KMS-11 (cell line): ENCODE results near the gene PLEKHM1.

ENCODE experiments used
- H2AFZ ChIP-seq: fragments of 200-600 bp; sonication (generic); 2 replicates; pipeline ENCODE4 v1.6.1; 2016; ENCODE audit warnings: antibody characterized with exemption, mixed run types, low read depth
- H3K27ac ChIP-seq: fragments of 200-600 bp; sonication (generic); 2 replicates; pipeline ENCODE4 v1.6.1; 2016; ENCODE audit warnings: mild to moderate bottlenecking, mixed run types
- H3K27me3 ChIP-seq: fragments of 200-600 bp; sonication (generic); 2 replicates; pipeline ENCODE4 v1.6.1; 2017; ENCODE audit warnings: mild to moderate bottlenecking, low read depth, mixed run types, moderate library complexity; ENCODE audit not compliant: insufficient read depth
- H3K36me3 ChIP-seq: fragments of 200-600 bp; sonication (generic); 2 replicates; pipeline ENCODE4 v1.6.1; 2017; ENCODE audit warnings: mild to moderate bottlenecking, mixed run types; ENCODE audit not compliant: insufficient read depth
- H3K4me1 ChIP-seq: fragments of 200-600 bp; sonication (generic); 2 replicates; pipeline ENCODE4 v1.6.1; 2016; ENCODE audit warnings: mild to moderate bottlenecking, low read depth, mixed run types; ENCODE audit not compliant: poor library complexity, severe bottlenecking
- H3K4me2 ChIP-seq: fragments of 200-600 bp; sonication (generic); 2 replicates; pipeline ENCODE4 v1.7.0; 2016; ENCODE audit warnings: mild to moderate bottlenecking, mixed run types
- H3K4me3 ChIP-seq: fragments of 200-600 bp; sonication (generic); IDR thresholded peaks from 2 replicates; pipeline ENCODE4 v1.6.1; 2017; ENCODE audit warnings: low read depth, low read length, mixed read lengths; ENCODE audit not compliant: insufficient read depth
- H3K79me2 ChIP-seq: fragments of 200-600 bp; sonication (generic); 2 replicates; pipeline ENCODE4 v1.6.1; 2016; ENCODE audit warnings: low read depth, mixed run types; ENCODE audit not compliant: insufficient read depth
- H3K9ac ChIP-seq: fragments of 200-600 bp; sonication (generic); 2 replicates; pipeline ENCODE4 v1.6.1; 2016; ENCODE audit warnings: mild to moderate bottlenecking, mixed run types
- H4K20me1 ChIP-seq: fragments of 200-600 bp; sonication (generic); 2 replicates; pipeline ENCODE4 v1.6.1; 2016; ENCODE audit warnings: mild to moderate bottlenecking, mixed run types; ENCODE audit not compliant: insufficient read depth
- CTCF ChIP-seq: fragments of 200-600 bp; sonication (generic); conservative IDR thresholded peaks from 2 replicates; pipeline ENCODE4 v1.6.1; 2017; ENCODE audit warnings: low read depth, mild to moderate bottlenecking, antibody characterized with exemption, low read length, moderate library complexity, mixed read lengths

The PLEKHM1 gene

GRCh38 chr17:45387739-45388138 lies 102.8 kb downstream of the PLEKHM1 start:
- H4K20me1 ChIP-seq, result no peaks in the 10 kb centered on the region
- H3K79me2 ChIP-seq, result no peaks in the 10 kb centered on the region
- peaks cover 10% of the 10 kb centered on the region for H3K4me1 ChIP-seq
- no peak overlapping the region for H2AFZ ChIP-seq
- H3K4me3 ChIP-seq, result no peak overlapping the region
- no peak overlapping the region for H3K9ac ChIP-seq
- TF ChIP-seq CTCF, result no peak
- no peak overlapping the region for H3K4me2 ChIP-seq
- no peak overlapping the region for H3K27ac ChIP-seq
- no peaks in the 10 kb centered on the region for H3K27me3 ChIP-seq
- H3K36me3 ChIP-seq, result no peaks in the 10 kb centered on the region

- Histone ChIP-seq H3K36me3 (no peaks in the 10 kb centered on the region), H3K27ac (no peak overlapping the region), H2AFZ (no peak overlapping the region), H3K4me2 (no peak overlapping the region), H3K4me1 (peaks cover 13% of the 10 kb centered on the region), H3K27me3 (no peaks in the 10 kb centered on the region), H3K4me3 (no peak overlapping the region), H4K20me1 (no peaks in the 10 kb centered on the region), H3K9ac (no peak overlapping the region), H3K79me2 (no peaks in the 10 kb centered on the region)
- no peak for TF ChIP-seq CTCF
These were observed 104.3 kb downstream of the PLEKHM1 start for GRCh38 chr17:45386178-45386577.
